ENCODE measurements around the gene ALDH1L1.

The ALDH1L1 gene

DNA sequence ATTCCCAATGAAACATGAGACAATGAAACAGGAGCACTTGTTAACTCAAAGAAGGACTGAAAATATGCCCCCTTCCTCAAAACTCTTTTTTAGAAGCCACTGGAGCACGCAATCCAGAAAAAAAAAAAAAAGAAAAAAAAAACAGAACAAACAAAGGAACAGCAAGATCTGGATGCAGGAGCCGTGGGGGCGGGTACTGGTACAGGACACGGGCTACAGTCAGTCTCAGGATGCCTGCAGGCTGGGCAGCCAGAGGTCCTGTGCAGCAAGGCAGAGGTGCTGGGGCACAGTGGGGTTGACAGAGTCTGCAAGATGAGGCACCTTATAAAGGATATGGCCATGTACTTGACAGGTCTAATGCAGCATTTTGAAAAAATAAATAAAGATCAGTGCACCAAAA lies 22.3 kb upstream of the ALDH1L1 start:
- TF ChIP-seq GATA1 (IDR thresholded peaks at IDR 0.05; ENCODE audit: low read depth, low read length) (no peak), POLR2A (IDR thresholded peaks at IDR 0.05; ENCODE audit: low read length) (no peak)
- no peak for DNase-seq

DNA sequence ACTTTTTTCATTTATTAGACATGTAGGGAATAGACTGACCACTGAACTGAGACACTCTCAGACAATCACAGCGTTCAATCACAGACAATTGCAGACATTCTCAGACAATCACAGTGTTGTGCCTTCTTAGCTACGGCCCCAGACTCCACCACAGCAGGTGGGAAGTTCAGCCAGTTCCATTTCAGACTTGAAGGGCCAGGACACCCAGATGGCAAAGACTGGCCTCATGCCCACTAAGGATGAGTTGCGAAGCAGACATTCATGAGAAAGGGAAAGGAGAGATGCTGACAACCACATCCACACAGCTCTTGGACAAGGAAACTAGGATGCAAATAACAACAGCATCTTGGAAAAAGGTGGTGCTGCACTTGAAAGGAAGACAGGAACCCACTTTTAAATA lies 21.9 kb upstream of the ALDH1L1 start:
- no peak for DNase-seq
- no peak for TF ChIP-seq GATA1 (IDR thresholded peaks at IDR 0.05; ENCODE audit: low read depth, low read length)
- no peak for TF ChIP-seq POLR2A (IDR thresholded peaks at IDR 0.05; ENCODE audit: low read length)

DNA sequence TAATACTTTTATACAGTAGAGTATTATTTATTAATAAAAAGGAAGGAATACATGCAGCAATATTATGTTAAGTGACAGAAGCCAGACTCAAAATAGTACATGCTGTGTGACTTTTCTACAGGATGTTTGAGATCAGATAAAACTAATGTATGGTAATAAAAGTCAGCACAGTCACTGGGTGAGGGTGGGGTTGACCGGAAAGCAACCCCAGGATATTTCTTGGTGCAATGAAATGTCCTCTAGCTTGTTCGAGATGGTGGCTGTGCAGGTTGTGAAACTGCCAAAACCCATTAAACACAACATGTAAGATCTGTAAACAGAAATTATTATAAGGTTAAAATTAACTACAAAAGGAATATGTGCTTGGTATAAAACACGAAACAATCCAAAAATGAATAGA lies 20.8 kb upstream of the ALDH1L1 start:
- no peak for DNase-seq

DNA sequence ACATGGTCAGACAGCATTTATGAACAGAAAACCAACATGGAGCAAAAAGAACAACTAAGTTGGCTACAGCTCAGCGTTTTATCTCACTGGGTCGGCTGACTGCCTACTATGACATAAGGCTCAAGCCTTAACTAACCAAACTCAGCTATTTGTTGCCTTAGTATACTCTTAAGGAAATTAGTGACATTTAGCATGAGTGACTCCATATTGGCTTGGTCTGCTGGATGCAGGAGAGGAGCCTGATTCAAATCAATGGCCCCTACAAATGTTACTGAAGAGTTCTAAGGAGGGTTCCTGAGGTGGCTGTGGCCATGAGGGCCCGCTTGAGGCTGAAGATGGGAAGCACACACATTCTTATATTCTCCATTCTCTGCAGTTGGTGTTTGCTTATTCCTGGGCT lies 20.1 kb upstream of the ALDH1L1 start:
- DNase-seq: no peak
- no peak for TF ChIP-seq POLR2A (IDR thresholded peaks at IDR 0.05; ENCODE audit: low read length)
- TF ChIP-seq GATA1 (IDR thresholded peaks at IDR 0.05; ENCODE audit: low read depth, low read length): no peak

More for the DNA sequence above, 20.8 kb upstream of the ALDH1L1 start:
- TF ChIP-seq POLR2A (IDR thresholded peaks at IDR 0.05; ENCODE audit: low read length): no peak
- TF ChIP-seq GATA1 (IDR thresholded peaks at IDR 0.05; ENCODE audit: low read depth, low read length): no peak

DNA sequence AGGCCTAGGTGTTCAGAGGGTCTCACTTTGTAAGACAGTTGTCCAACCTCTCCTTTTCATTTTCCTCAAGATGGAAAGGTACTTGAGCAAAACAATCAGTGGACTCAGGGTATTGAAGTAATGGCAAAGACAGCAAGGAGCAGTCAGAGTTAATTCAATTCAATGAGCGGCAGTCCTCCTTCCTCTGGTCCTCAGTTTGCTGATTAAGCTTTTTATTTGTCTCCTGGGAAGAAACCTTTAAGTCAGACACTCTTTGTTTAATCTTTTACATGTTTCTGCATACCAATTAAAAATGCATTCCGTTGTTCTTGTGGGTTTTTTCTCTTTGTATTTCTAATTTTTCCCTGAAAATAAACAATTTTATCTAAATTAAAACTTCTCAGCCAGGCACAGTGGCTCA lies 18.9 kb upstream of the ALDH1L1 start:
- no peak for DNase-seq
- TF ChIP-seq GATA1 (IDR thresholded peaks at IDR 0.05; ENCODE audit: low read depth, low read length) (no peak), POLR2A (IDR thresholded peaks at IDR 0.05; ENCODE audit: low read length) (no peak)

- DNase-seq: peak; percentile 20 to 40
- TF ChIP-seq POLR2A (IDR thresholded peaks at IDR 0.05; ENCODE audit: low read length) (no peak), GATA1 (IDR thresholded peaks at IDR 0.05; ENCODE audit: low read depth, low read length) (no peak)
These were observed 17.6 kb upstream of the ALDH1L1 start for GRCh38 chr3:126197854-126198584.

DNA sequence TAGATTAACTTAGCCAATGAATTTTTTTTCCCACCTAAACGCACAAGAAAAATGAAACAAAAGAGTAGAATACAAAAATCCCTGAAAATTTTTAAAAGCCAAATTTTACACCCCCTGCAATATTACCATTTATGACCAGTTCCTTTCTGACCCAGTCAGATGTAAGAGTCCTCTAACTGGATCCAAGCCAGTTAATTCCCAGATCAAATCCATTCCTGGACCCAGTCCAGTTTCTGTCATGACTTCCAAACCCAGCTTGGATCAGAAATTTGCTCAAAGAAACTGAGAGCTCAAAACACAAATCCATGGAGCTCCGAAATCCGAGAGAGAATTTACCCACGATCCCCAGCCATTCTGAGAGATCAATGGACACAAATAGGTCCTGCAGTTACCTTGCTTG lies 17.0 kb upstream of the ALDH1L1 start:
- TF ChIP-seq GATA1 (IDR thresholded peaks at IDR 0.05; ENCODE audit: low read depth, low read length) (no peak), POLR2A (IDR thresholded peaks at IDR 0.05; ENCODE audit: low read length) (no peak)
- no peak for DNase-seq

- DNase-seq: peak; percentile 24 to 31
- TF ChIP-seq GATA1 (IDR thresholded peaks at IDR 0.05; ENCODE audit: low read depth, low read length): no peak
- TF ChIP-seq POLR2A (IDR thresholded peaks at IDR 0.05; ENCODE audit: low read length): no peak
These were observed 14.4 kb upstream of the ALDH1L1 start for GRCh38 chr3:126194713-126195305.

GRCh38 chr3:126191246-126191645 lies 10.9 kb upstream of the ALDH1L1 start:
- TF ChIP-seq GATA1 (IDR thresholded peaks at IDR 0.05; ENCODE audit: low read depth, low read length): no peak
- no peak for TF ChIP-seq POLR2A (IDR thresholded peaks at IDR 0.05; ENCODE audit: low read length)
- no peak for DNase-seq

DNA sequence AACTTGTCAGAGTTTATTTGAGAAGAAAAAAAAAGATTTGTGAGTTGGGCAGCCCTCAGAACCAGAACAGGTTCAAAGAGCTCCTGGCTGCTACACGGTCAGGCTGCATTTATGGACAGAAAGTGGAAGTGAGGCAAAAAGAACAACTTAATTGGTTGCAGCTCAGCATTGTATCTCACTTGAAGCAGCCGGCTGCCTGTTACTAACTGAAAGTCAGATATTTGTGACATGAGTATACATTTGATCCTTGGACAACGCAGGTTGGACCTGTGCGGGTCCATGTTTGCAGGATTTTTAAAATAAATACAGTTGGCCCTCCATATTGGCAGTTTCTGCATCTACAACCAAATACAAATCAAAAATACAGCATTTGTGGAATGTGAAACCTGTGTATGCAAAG lies 7.5 kb upstream of the ALDH1L1 start:
- TF ChIP-seq POLR2A (IDR thresholded peaks at IDR 0.05; ENCODE audit: low read length) (no peak), GATA1 (IDR thresholded peaks at IDR 0.05; ENCODE audit: low read depth, low read length) (no peak)
- no peak for DNase-seq

- TF ChIP-seq POLR2A (IDR thresholded peaks at IDR 0.05; ENCODE audit: low read length): no peak
- no peak for TF ChIP-seq GATA1 (IDR thresholded peaks at IDR 0.05; ENCODE audit: low read depth, low read length)
- no peak for DNase-seq
These were observed 6.4 kb upstream of the ALDH1L1 start for GRCh38 chr3:126186749-126187148.

- no peak for DNase-seq
- TF ChIP-seq GATA1 (IDR thresholded peaks at IDR 0.05; ENCODE audit: low read depth, low read length) (no peak), POLR2A (IDR thresholded peaks at IDR 0.05; ENCODE audit: low read length) (no peak)
These were observed 5.9 kb upstream of the ALDH1L1 start for GRCh38 chr3:126186271-126186670.

DNA sequence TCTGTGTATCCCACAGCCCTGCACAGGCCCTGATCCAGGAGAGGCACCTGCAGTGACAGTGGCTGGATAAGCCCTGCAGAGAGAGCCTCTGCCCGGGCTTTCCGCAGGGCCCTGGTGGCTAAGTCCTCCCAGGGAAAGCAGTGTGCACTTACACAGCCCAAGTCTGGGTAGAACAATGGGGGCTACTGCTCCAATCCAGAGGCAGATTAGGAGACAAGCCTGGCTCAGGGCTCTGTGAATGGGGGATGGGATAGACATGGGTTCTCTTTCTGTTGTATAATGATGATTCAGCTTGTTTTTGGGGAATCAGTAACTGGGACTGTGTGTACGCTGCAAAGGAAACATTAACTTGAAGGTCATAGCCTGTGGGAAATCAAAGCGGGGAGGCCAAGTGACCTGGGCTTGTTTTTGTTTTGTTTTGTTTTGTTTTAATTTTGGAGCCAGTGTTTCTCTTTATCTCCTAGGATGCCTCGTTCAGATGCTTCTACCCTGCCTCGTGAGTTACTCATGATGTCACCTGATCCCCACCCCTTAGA lies 4.1 kb upstream of the ALDH1L1 start:
- TF ChIP-seq GATA1 (IDR thresholded peaks at IDR 0.05; ENCODE audit: low read depth, low read length): no peak
- no peak for TF ChIP-seq POLR2A (IDR thresholded peaks at IDR 0.05; ENCODE audit: low read length)
- no peak for DNase-seq

DNA sequence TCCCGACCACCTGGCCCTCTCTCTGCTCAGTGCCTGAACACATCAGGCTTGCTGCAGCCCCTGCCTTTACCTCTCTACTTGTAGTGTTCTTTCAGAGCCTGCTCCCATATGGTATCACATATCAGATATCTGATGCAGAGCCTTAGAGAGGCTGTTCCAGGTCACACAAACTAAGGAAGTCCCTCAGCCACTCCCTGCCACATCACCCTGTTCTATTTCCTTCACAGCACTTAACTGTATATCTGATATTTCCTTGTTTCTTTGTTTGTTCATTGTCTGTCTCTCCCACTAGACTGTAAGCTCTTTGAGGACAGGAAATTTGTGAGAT lies 976 bp upstream of the ALDH1L1 start:
- DNase-seq: no peak
- no peak for TF ChIP-seq GATA1 (IDR thresholded peaks at IDR 0.05; ENCODE audit: low read depth, low read length)
- TF ChIP-seq POLR2A (IDR thresholded peaks at IDR 0.05; ENCODE audit: low read length): no peak

Data from erythroblast (primary cell).